Lung (tissue), 12 donors: ENCODE results near the gene ABR. TPM values are rescaled to one million over a fixed set of nuclear protein-coding genes. Genes with fewer than 3 reads are reported as not detected.

Experiments used
- ATAC-seq: fragments of 200-7000 bp; cut with Tn5 transposase; one replicate; pipeline ENCODE4 v1.9.1; 2020; ENCODE audit warnings: moderate number of reproducible peaks; ENCODE audit not compliant: insufficient read depth, low FRiP score
- DNase-seq, 3 donors: peaks; one replicate each; pipeline ENCODE4 v3.0.0-alpha.2; 2013 to 2017
- H3K27ac ChIP-seq, 2 donors: one replicate each; pipeline ENCODE4 v1.5.1; 2013; ENCODE audit warnings: mild to moderate bottlenecking in 2 of 2, moderate library complexity in 2 of 2, control low read depth in 1 of 2, inconsistent platforms in 1 of 2, low read depth in 1 of 2, low read length in 1 of 2
- H3K27me3 ChIP-seq, 3 donors: one replicate each; pipeline ENCODE4 v1.5.1; 2013; ENCODE audit warnings: low read length in 2 of 3; ENCODE audit not compliant: control insufficient read depth in 3 of 3, insufficient read depth in 3 of 3
- H3K36me3 ChIP-seq, 4 donors: one replicate each; pipeline ENCODE4 v1.5.1; 2013; ENCODE audit warnings: low read length in 4 of 4, mild to moderate bottlenecking in 1 of 4, moderate library complexity in 1 of 4; ENCODE audit not compliant: control insufficient read depth in 4 of 4, insufficient read depth in 4 of 4
- H3K4me1 ChIP-seq, 5 donors: one replicate each; pipeline ENCODE4 v1.5.1; 2013; ENCODE audit warnings: low read length in 5 of 5, mild to moderate bottlenecking in 2 of 5, moderate library complexity in 1 of 5; ENCODE audit not compliant: control insufficient read depth in 5 of 5, insufficient read depth in 5 of 5
- H3K4me3 ChIP-seq: one replicate; pipeline ENCODE4 v1.5.1; 2013; ENCODE audit warnings: mild to moderate bottlenecking, control low read depth, moderate library complexity
- H3K9ac ChIP-seq, 2 donors: one replicate each; pipeline ENCODE4 v1.5.1; 2013; ENCODE audit warnings: low read length in 2 of 2, control low read depth in 1 of 2; ENCODE audit not compliant: insufficient read depth in 1 of 2
- H3K9me3 ChIP-seq, 4 donors: one replicate each; pipeline ENCODE4 v1.5.1; 2013; ENCODE audit warnings: low read length in 3 of 4, mild to moderate bottlenecking in 1 of 4, moderate library complexity in 1 of 4; ENCODE audit not compliant: control insufficient read depth in 4 of 4, insufficient read depth in 3 of 4
- WGBS, 2 donors: extraction: QIAGEN DNeasy Blood & Tissue Kit; methylation state at CpG; one replicate each; pipeline ENCODE4 v1.1.7; 2013; 5-methylcytosine and 5-hydroxymethylcytosine counted together
- polyA plus RNA-seq, 2 donors: library from polyadenylated mRNA; stranded (reverse); fragments of 200-250 nt; gene quantifications; one replicate each; pipeline ENCODE4 v1.2.1, GENCODE V29; 2013
- total RNA-seq, 2 donors: library from RNA; depleted of rRNA in 1 of 2; stranded (reverse); fragments of >200 nt in 1 of 2; gene quantifications; one replicate each; pipeline ENCODE4 v1.2.1, GENCODE V29; 2014 to 2021
- TF ChIP-seq, protein P1 (sequence below): IDR thresholded peaks from 2 replicates; pipeline ENCODE4 v1.5.1; 2012; ENCODE audit warnings: mild to moderate bottlenecking; ENCODE audit errors: control extremely low read depth, extremely low read depth
- donor health status: control.
- donor health status: control.
- donor health status: Bipolar disorder and iron deficiency.
- donor health status: healthy.
- donor health status: DM: yes; HTN: yes; CAD: no.

The ABR gene
- total and polyA plus RNA-seq, 4 donors: 54.8 to 187 (median 70.2) TPM

DNA sequence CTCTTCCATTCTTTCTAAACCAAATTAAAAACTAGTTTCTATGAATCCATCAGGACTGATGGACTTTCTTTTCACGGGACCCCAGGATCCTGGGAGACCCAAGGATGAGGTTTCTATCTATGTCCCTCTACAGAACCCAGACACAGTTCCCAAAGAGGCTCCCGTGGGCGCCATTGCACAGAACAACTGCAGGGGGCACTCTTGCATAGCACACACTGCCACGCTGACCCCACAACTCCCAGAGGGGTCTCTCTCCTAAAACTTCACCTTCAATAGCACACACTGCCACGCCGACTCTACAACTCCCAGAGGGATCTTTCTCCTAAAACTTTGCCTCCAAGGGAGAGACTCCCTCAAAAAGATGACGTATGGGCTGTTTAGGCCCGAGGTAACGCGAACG is 9.0 kb downstream of the ABR start:
- no peak overlapping the region for H3K27ac ChIP-seq
- H3K9me3 ChIP-seq: no peaks in the 10 kb centered on the region
- WGBS, 2 donors: 88 to 90% methylated on average over 11 of the region's 11 CpGs
- ATAC-seq (no peak), DNase-seq (no peak)
- no peaks in the 10 kb centered on the region for H3K27me3 ChIP-seq
- peaks cover 0 to 20% (median 0%) of the 10 kb centered on the region in 5 donors for H3K4me1 ChIP-seq
- no peak overlapping the region for H3K9ac ChIP-seq
- H3K4me3 ChIP-seq: no peak overlapping the region
- peaks cover 0 to 6% (median 0%) of the 10 kb centered on the region in 4 donors for H3K36me3 ChIP-seq
- TF ChIP-seq, protein P1, sequence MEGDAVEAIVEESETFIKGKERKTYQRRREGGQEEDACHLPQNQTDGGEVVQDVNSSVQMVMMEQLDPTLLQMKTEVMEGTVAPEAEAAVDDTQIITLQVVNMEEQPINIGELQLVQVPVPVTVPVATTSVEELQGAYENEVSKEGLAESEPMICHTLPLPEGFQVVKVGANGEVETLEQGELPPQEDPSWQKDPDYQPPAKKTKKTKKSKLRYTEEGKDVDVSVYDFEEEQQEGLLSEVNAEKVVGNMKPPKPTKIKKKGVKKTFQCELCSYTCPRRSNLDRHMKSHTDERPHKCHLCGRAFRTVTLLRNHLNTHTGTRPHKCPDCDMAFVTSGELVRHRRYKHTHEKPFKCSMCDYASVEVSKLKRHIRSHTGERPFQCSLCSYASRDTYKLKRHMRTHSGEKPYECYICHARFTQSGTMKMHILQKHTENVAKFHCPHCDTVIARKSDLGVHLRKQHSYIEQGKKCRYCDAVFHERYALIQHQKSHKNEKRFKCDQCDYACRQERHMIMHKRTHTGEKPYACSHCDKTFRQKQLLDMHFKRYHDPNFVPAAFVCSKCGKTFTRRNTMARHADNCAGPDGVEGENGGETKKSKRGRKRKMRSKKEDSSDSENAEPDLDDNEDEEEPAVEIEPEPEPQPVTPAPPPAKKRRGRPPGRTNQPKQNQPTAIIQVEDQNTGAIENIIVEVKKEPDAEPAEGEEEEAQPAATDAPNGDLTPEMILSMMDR: no peak

DNA sequence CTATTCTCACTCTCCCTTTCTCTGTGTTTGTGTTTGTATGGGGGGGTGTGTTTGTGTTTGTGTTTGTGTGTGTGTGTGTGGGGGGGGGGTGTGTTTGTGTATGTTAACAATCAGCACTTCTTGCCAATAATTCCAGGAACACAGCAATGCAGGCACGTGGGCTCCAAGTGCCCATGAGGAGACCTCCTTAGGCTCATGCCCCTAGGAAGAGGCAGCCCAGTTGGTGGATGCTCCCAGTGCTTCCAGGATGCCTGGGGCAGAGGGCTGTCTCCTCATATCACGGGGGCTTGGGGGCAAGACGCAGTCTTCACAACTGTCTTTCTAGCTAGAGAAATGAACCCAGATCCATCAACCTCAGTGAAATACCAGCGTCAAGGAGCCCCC is 9.9 kb downstream of the ABR start:
- TF ChIP-seq, protein P1: no peak
- ATAC-seq: no peak
- Histone ChIP-seq H3K9ac (no peak overlapping the region), H3K4me1 (peaks cover 0 to 20% (median 0%) of the 10 kb centered on the region in 5 donors), H3K9me3 (no peaks in the 10 kb centered on the region), H3K27ac (no peak overlapping the region), H3K4me3 (no peak overlapping the region), H3K27me3 (no peaks in the 10 kb centered on the region), H3K36me3 (peaks cover 0 to 6% (median 0%) of the 10 kb centered on the region in 4 donors)
- 89 to 92% methylated on average over 4 of the region's 4 CpGs for WGBS, 2 donors
- no peak for DNase-seq

DNA sequence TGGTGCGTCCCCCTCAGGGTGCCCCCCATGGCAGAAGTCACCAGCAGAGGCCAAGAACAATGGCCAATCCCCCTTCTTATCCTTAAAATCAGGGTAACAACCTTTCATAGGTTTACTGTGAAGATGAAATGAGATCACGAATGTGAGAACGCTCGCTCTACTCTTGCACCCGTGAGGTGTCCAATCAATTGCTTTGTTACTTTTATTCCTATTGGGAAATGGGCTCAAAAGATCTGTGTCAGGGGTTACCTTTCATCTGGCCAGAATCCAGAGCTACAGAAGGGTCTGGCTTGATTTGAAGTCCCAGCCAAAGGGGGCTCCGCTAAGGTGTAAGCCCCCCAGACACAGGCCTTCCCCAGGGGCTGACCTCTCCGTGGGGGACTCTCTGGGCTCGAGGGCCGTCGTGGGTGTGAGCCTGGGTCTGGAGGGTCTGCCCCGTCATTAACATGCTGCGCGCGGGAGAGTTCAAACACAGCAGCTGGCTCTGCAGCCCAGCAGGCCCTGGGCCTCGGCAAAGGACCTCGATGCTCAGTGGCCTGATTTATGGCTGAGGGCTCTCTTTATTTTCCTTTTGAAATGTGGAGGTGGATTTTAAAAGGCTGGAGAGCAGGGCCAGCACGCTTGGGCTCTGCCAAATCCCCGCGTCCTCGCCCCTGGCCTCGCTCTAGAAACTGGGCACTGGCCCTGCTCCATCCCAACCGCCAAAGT is 10.4 kb downstream of the ABR start:
- no peak overlapping the region for H3K27ac ChIP-seq
- WGBS, 2 donors: 87 to 91% methylated on average over 22 of the region's 22 CpGs
- no peak for DNase-seq

More for the DNA sequence above, 10.4 kb downstream of the ABR start:
- H3K9ac ChIP-seq: no peak overlapping the region
- H3K4me1 ChIP-seq: peaks cover 0 to 18% (median 0%) of the 10 kb centered on the region in 5 donors
- no peaks in the 10 kb centered on the region for H3K27me3 ChIP-seq
- H3K9me3 ChIP-seq: no peaks in the 10 kb centered on the region
- ATAC-seq: no peak
- H3K4me3 ChIP-seq: no peak overlapping the region
- TF ChIP-seq, protein P1: no peak
- H3K36me3 ChIP-seq: peaks cover 0 to 5% (median 0%) of the 10 kb centered on the region in 4 donors
